DND-41 (cell line): Measurements from ENCODE around the gene VKORC1L1.

Experiments used
- ATAC-seq: fragments of 200-7000 bp; cut with Tn5 transposase; 3 replicates; pipeline ENCODE4 v1.9.1; 2021; ENCODE audit warnings: low read depth; ENCODE audit not compliant: insufficient read depth
- DNase-seq: peaks from one replicate; pipeline ENCODE4 v3.0.0-alpha.2; 2020
- H2AFZ ChIP-seq: 2 replicates; pipeline ENCODE4 v1.6.0; 2012; ENCODE audit warnings: low read depth, low read length
- H3K27ac ChIP-seq: 2 replicates; pipeline ENCODE4 v1.5.1; 2012; ENCODE audit warnings: low read length, inconsistent platforms
- H3K27me3 ChIP-seq: fragments of 200-600 bp; sonication (generic); 2 replicates; pipeline ENCODE4 v1.6.0; 2012; ENCODE audit warnings: low read length, mild to moderate bottlenecking, inconsistent platforms; ENCODE audit not compliant: insufficient read depth, poor library complexity
- H3K36me3 ChIP-seq: 2 replicates; pipeline ENCODE4 v1.5.1; 2012; ENCODE audit warnings: low read length, inconsistent platforms; ENCODE audit not compliant: insufficient read depth
- H3K4me1 ChIP-seq: 2 replicates; pipeline ENCODE4 v1.5.1; 2012; ENCODE audit warnings: mild to moderate bottlenecking, low read length; ENCODE audit not compliant: insufficient read depth
- H3K4me2 ChIP-seq: 2 replicates; pipeline ENCODE4 v1.6.0; 2012; ENCODE audit warnings: mild to moderate bottlenecking, moderate library complexity, low read length, inconsistent platforms; ENCODE audit not compliant: insufficient read depth
- H3K4me3 ChIP-seq, 2 experiments: fragments of 200-600 bp in 1 of 2; shearing (Covaris generic) in 1 of 2; 2 replicates each; pipeline ENCODE4 v1.5.1; 2012 to 2016; ENCODE audit warnings: inconsistent platforms in 2 of 2, low read length in 2 of 2, mild to moderate bottlenecking in 2 of 2, low read depth in 1 of 2, moderate library complexity in 1 of 2
- H3K79me2 ChIP-seq: 2 replicates; pipeline ENCODE4 v1.6.0; 2012; ENCODE audit warnings: low read length, inconsistent platforms; ENCODE audit not compliant: insufficient read depth
- H3K9ac ChIP-seq: 2 replicates; pipeline ENCODE4 v1.6.0; 2012; ENCODE audit warnings: low read depth, mild to moderate bottlenecking, inconsistent platforms, low read length, moderate library complexity
- H3K9me3 ChIP-seq: 2 replicates; pipeline ENCODE4 v1.5.1; 2012; ENCODE audit warnings: low read length, moderate library complexity, mild to moderate bottlenecking, inconsistent platforms; ENCODE audit not compliant: insufficient read depth, severe bottlenecking
- H4K20me1 ChIP-seq: 2 replicates; pipeline ENCODE4 v1.6.0; 2012; ENCODE audit warnings: low read length; ENCODE audit not compliant: insufficient read depth
- CTCF ChIP-seq: IDR thresholded peaks from 2 replicates; pipeline ENCODE4 v1.5.1; 2012; ENCODE audit warnings: borderline replicate concordance, low read length, moderate library complexity, mild to moderate bottlenecking; ENCODE audit not compliant: poor library complexity, severe bottlenecking; ENCODE audit errors: extremely low read depth
- EZH2 ChIP-seq: IDR thresholded peaks from 3 replicates; pipeline ENCODE4 v1.6.1; 2012; ENCODE audit warnings: borderline replicate concordance, low read depth, mild to moderate bottlenecking, moderate library complexity, low read length, inconsistent platforms; ENCODE audit not compliant: severe bottlenecking

Gene VKORC1L1

GRCh38 chr7:65915921-65916657 lies 43.2 kb downstream of the VKORC1L1 start:
- Histone ChIP-seq H3K4me2 (no peak overlapping the region), H3K27ac (no peak overlapping the region), H3K9ac (no peak overlapping the region), H3K4me1 (no peaks in the 10 kb centered on the region), H3K79me2 (peaks cover 73% of the 10 kb centered on the region), H2AFZ (no peak overlapping the region), H3K4me3 (no peak overlapping the region), H3K36me3 (peaks cover 14% of the 10 kb centered on the region; the same call in 1 of the 2 replicates), H3K9me3 (no peaks in the 10 kb centered on the region), H3K27me3 (no peaks in the 10 kb centered on the region), H4K20me1 (peaks cover 36% of the 10 kb centered on the region; the same call in 1 of the 2 replicates)
- TF ChIP-seq CTCF (no peak), EZH2 (no peak)
- DNase-seq = no peak
- no peak for ATAC-seq

- Histone ChIP-seq H3K4me1 (no peaks in the 10 kb centered on the region), H3K36me3 (0 out of 2 replicates have a peak, but pooled peaks cover 5% of the 10 kb centered on the region), H3K4me3 (no peak overlapping the region), H2AFZ (no peak overlapping the region), H3K79me2 (peaks cover 76% of the 10 kb centered on the region), H3K9me3 (no peaks in the 10 kb centered on the region), H3K27ac (no peak overlapping the region), H3K9ac (no peak overlapping the region), H4K20me1 (peaks cover 44% of the 10 kb centered on the region), H3K4me2 (no peak overlapping the region), H3K27me3 (no peaks in the 10 kb centered on the region)
- TF ChIP-seq CTCF (no peak), EZH2 (no peak)
- DNase-seq (no peak), ATAC-seq (no peak)
Observed at GRCh38 chr7:65923316-65923715, 50.4 kb downstream of the VKORC1L1 start.

- no peak for TF ChIP-seq CTCF
- TF ChIP-seq EZH2 = no peak
- no peak for DNase-seq
- no peak overlapping the region for H3K27ac ChIP-seq
- no peaks in the 10 kb centered on the region for H3K9me3 ChIP-seq
- peaks cover 80% of the 10 kb centered on the region for H3K79me2 ChIP-seq
- ATAC-seq = no peak
- no peak overlapping the region for H3K9ac ChIP-seq
- no peaks in the 10 kb centered on the region for H3K36me3 ChIP-seq
- no peak overlapping the region for H2AFZ ChIP-seq
- H3K4me2 ChIP-seq = no peak overlapping the region
- no peaks in the 10 kb centered on the region for H3K27me3 ChIP-seq
- H3K4me1 ChIP-seq = no peaks in the 10 kb centered on the region
- H4K20me1 ChIP-seq = peaks cover 39% of the 10 kb centered on the region
- no peak overlapping the region for H3K4me3 ChIP-seq
Observed at GRCh38 chr7:65924193-65924592, 51.3 kb downstream of the VKORC1L1 start.

DNA sequence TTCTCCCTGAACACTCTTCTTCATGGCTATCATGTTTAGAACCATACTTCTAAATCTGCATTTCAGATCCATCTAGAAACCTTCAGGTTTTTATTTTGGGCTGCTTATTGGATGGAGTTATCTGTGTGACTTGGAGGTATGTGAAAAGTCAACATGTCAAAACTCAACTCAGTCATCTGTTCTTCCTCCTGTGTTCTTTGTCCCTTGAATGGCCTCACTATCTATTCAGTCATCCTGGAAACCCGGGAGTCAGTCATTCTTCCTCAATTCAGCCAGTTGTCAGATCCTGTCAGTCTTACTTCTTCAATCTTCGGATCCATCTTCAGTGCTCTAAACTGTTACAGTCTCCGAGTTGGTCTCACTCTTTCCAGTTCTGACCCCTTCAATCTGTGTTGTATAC lies 52.2 kb downstream of the VKORC1L1 start:
- H3K4me1 ChIP-seq = no peaks in the 10 kb centered on the region
- H3K9me3 ChIP-seq = no peaks in the 10 kb centered on the region
- no peaks in the 10 kb centered on the region for H3K36me3 ChIP-seq
- TF ChIP-seq CTCF = no peak
- no peak for TF ChIP-seq EZH2
- ATAC-seq (no peak), DNase-seq (no peak)
- no peak overlapping the region for H3K27ac ChIP-seq
- peaks cover 32% of the 10 kb centered on the region for H4K20me1 ChIP-seq
- no peak overlapping the region for H3K4me2 ChIP-seq
- no peaks in the 10 kb centered on the region for H3K27me3 ChIP-seq
- peaks cover 79% of the 10 kb centered on the region for H3K79me2 ChIP-seq
- H2AFZ ChIP-seq = no peak overlapping the region
- H3K4me3 ChIP-seq = no peak overlapping the region
- H3K9ac ChIP-seq = no peak overlapping the region
